Measurements from ENCODE around the gene IDH3B.
"Not testable (repeated sequence)": the region's sequence is repeated elsewhere in the genome, so short reads cannot be mapped to it uniquely, and the experiment has no call there.

IDH3B gene

GRCh38 chr20:2694519-2694918 lies 30.5 kb upstream of the IDH3B start:
- DNase-seq (ENCODE audit: low spot score), result no peak

GRCh38 chr20:2694008-2694471 lies 30.0 kb upstream of the IDH3B start:
- peak; percentile 82 for DNase-seq (ENCODE audit: low spot score)

GRCh38 chr20:2693286-2694007 lies 29.4 kb upstream of the IDH3B start:
- DNase-seq (ENCODE audit: low spot score), result peak; percentile 89

- no peak for DNase-seq (ENCODE audit: low spot score)
Observed at GRCh38 chr20:2692886-2693285, 28.9 kb upstream of the IDH3B start.

- peak; percentile 94 for DNase-seq (ENCODE audit: low spot score)
Observed at GRCh38 chr20:2692036-2692885, 28.2 kb upstream of the IDH3B start, which contains the start of gene EBF4. EBF4 (plus strand) TSS chr20:2692780; CDS start chr20:2693646, 866 bp downstream.

GRCh38 chr20:2691663-2692035 lies 27.6 kb upstream of the IDH3B start:
- no peak for DNase-seq (ENCODE audit: low spot score)

GRCh38 chr20:2691127-2691526 lies 27.1 kb upstream of the IDH3B start:
- DNase-seq (ENCODE audit: low spot score), result no peak

- DNase-seq (ENCODE audit: low spot score), result no peak
Observed at GRCh38 chr20:2690718-2691117, 26.7 kb upstream of the IDH3B start.

- no peak for DNase-seq (ENCODE audit: low spot score)
Observed at GRCh38 chr20:2690213-2690612, 26.2 kb upstream of the IDH3B start.

GRCh38 chr20:2688041-2688591 lies 24.1 kb upstream of the IDH3B start:
- DNase-seq (ENCODE audit: low spot score), result peak; percentile 79

- no peak for DNase-seq (ENCODE audit: low spot score)
Observed at GRCh38 chr20:2687514-2687913, 23.5 kb upstream of the IDH3B start.

GRCh38 chr20:2684817-2685216 lies 20.8 kb upstream of the IDH3B start:
- not testable (repeated sequence) for DNase-seq (ENCODE audit: low spot score)

GRCh38 chr20:2682040-2682439 lies 18.0 kb upstream of the IDH3B start:
- not testable (repeated sequence) for DNase-seq (ENCODE audit: low spot score)

GRCh38 chr20:2680046-2680445 lies 16.0 kb upstream of the IDH3B start:
- no peak for DNase-seq (ENCODE audit: low spot score)

GRCh38 chr20:2673453-2673852 lies 9.4 kb upstream of the IDH3B start:
- no peak for DNase-seq (ENCODE audit: low spot score)

- no peak for DNase-seq (ENCODE audit: low spot score)
Observed at GRCh38 chr20:2672446-2672845, 8.4 kb upstream of the IDH3B start.

GRCh38 chr20:2671977-2672376 lies 8.0 kb upstream of the IDH3B start:
- no peak for DNase-seq (ENCODE audit: low spot score)

GRCh38 chr20:2663364-2663886 lies 591 bp downstream of the IDH3B start:
- DNase-seq (ENCODE audit: low spot score), result no peak

GRCh38 chr20:2659547-2659946 lies 4.5 kb downstream of the IDH3B start:
- no peak for DNase-seq (ENCODE audit: low spot score)

GRCh38 chr20:2658414-2659354 lies 5.3 kb downstream of the IDH3B start:
- DNase-seq (ENCODE audit: low spot score), result no peak

GRCh38 chr20:2657674-2658073 lies 6.3 kb downstream of the IDH3B start:
- DNase-seq (ENCODE audit: low spot score), result no peak
